AG04449 (cell line): ENCODE data around the gene RNF225.
"Not testable (repeated sequence)": the region's sequence is repeated elsewhere in the genome, so short reads cannot be mapped to it uniquely, and the experiment has no call there.

Source experiments
- CTCF ChIA-PET: fragments of 350-600 bp; formaldehyde crosslinking; extraction: SDS; loops from one replicate; lab custom pipeline; 2021; ENCODE audit warnings: antibody characterized with exemption; lab: Yijun Ruan, JAX
- POLR2A ChIA-PET: fragments of 400-600, 350-600 bp; formaldehyde crosslinking; extraction: SDS; loops from one replicate; lab custom pipeline; 2020; ENCODE audit warnings: antibody characterized with exemption, inconsistent platforms; lab: Yijun Ruan, JAX
- DNase-seq: peaks from one replicate; pipeline ENCODE4 v3.0.0-alpha.2; 2010; ENCODE audit warnings: low read depth, low spot score
- H3K4me3 ChIP-seq: 2 replicates; pipeline ENCODE4 v1.5.1; 2011; ENCODE audit warnings: low read depth, mild to moderate bottlenecking, control low read depth, low read length
- CTCF ChIP-seq: IDR thresholded peaks from one replicate; pipeline ENCODE4 v1.5.1; 2011; ENCODE audit warnings: mild to moderate bottlenecking, moderate library complexity, low read length, control low read depth, inconsistent platforms; ENCODE audit not compliant: insufficient read depth; ENCODE audit errors: missing control alignments

Gene RNF225

GRCh38 chr19:58428617-58429016 lies 33.2 kb downstream of the RNF225 start:
- no peak for TF ChIP-seq CTCF
- POLR2A ChIA-PET: no interaction called here
- DNase-seq: no peak
- H3K4me3 ChIP-seq: no peak overlapping the region
- CTCF ChIA-PET: no interaction called here

GRCh38 chr19:58429745-58430144 lies 34.3 kb downstream of the RNF225 start:
- no peak for DNase-seq
- POLR2A ChIA-PET: interaction anchor here (1.0 kb wide), 1 partner anchor 10 kb away, joined by 3 read pairs; the partner anchor contains the start of gene ZNF132
- no peak for TF ChIP-seq CTCF
- H3K4me3 ChIP-seq: no peak overlapping the region
- CTCF ChIA-PET: interaction anchor here (1.1 kb wide), 1 partner anchor 21 kb away, joined by 3 read pairs; no protein-coding TSS in a partner anchor

GRCh38 chr19:58434217-58434616 lies 38.8 kb downstream of the RNF225 start:
- DNase-seq: no peak

GRCh38 chr19:58439576-58440554 lies 44.4 kb downstream of the RNF225 start, which contains the start of gene ZNF132:
Gene ZNF132, minus strand, starts transcription at chr19:58440153. Its CDS starts 332 bp downstream, at chr19:58439821.
- DNase-seq: peak; percentile 98
- ChIA-PET POLR2A (interaction anchor here (0.8 to 1.0 kb wide), 5 partner anchors 10 to 79 kb away, joined by 3 to 5 read pairs (median 3); partner anchors contain the start of genes ZBTB45 and ZNF584), CTCF (no interaction called here)
- H3K4me3 ChIP-seq: peak within 1 kb of the TSS; percentile 92
- TF ChIP-seq CTCF: no peak

More at GRCh38 chr19:58434217-58434616, 38.8 kb downstream of the RNF225 start:
- POLR2A ChIA-PET: no interaction called here
- CTCF ChIA-PET: interaction anchor here (0.7 kb wide), 2 partner anchors 15 to 20 kb away, joined by 3 read pairs; no protein-coding TSS in a partner anchor
- H3K4me3 ChIP-seq: no peak overlapping the region
- no peak for TF ChIP-seq CTCF

GRCh38 chr19:58440556-58440955 lies 45.1 kb downstream of the RNF225 start:
- POLR2A ChIA-PET: interaction anchor here (0.8 to 1.0 kb wide), 5 partner anchors 11 to 79 kb away, joined by 3 to 5 read pairs (median 3); partner anchors contain the start of genes ZBTB45 and ZNF584
- CTCF ChIA-PET: no interaction called here
- H3K4me3 ChIP-seq: peak overlapping the region; percentile 92
- DNase-seq: no peak
- no peak for TF ChIP-seq CTCF

- CTCF ChIA-PET, H3K4me3 ChIP-seq, POLR2A ChIA-PET, DNase-seq: not testable (repeated sequence)
Measured at GRCh38 chr19:58442986-58443385, 47.5 kb downstream of the RNF225 start.
